ENCODE results near the gene MRPL1. TPM values are rescaled to one million over a fixed set of nuclear protein-coding genes. Genes with fewer than 3 reads are reported as not detected.

Gene MRPL1
- total RNA-seq, 4 donors from 2014 or later = 12.8 to 28.2 (median 17.2) TPM

- 90 to 94% methylated on average over 7 of the region's 7 CpGs for whole genome bisulfite sequencing, 2 donors
- TF ChIP-seq POLR2A (IDR thresholded peaks at IDR 0.05) (no peak), CTCF (IDR thresholded peaks at IDR 0.05) (no peak)
Measured at GRCh38 chr4:77872723-77873445, 10.3 kb downstream of the MRPL1 start.

GRCh38 chr4:77877167-77877566, 14.5 kb downstream of the MRPL1 start:
- DNase-seq (ENCODE audit: low spot score in 2 of 2) = no peak
- TF ChIP-seq CTCF (IDR thresholded peaks at IDR 0.05) (no peak), POLR2A (IDR thresholded peaks at IDR 0.05) (no peak)
- intact Hi-C loops (cut with DNase I; ENCODE audit: low total_unique reads) = no loop called here
- 87 to 91% methylated on average over 4 of the region's 4 CpGs for WGBS, 2 donors
- no peak overlapping the region for H3K4me3 ChIP-seq (ENCODE audit: low read depth, poor library complexity, severe bottlenecking)

More at GRCh38 chr4:77872723-77873445, 10.3 kb downstream of the MRPL1 start:
- DNase-seq (ENCODE audit: low spot score in 2 of 2) = no peak
- H3K4me3 ChIP-seq (ENCODE audit: low read depth, poor library complexity, severe bottlenecking) = no peak overlapping the region
- intact Hi-C loops (cut with DNase I; ENCODE audit: low total_unique reads) = no loop called here

DNA sequence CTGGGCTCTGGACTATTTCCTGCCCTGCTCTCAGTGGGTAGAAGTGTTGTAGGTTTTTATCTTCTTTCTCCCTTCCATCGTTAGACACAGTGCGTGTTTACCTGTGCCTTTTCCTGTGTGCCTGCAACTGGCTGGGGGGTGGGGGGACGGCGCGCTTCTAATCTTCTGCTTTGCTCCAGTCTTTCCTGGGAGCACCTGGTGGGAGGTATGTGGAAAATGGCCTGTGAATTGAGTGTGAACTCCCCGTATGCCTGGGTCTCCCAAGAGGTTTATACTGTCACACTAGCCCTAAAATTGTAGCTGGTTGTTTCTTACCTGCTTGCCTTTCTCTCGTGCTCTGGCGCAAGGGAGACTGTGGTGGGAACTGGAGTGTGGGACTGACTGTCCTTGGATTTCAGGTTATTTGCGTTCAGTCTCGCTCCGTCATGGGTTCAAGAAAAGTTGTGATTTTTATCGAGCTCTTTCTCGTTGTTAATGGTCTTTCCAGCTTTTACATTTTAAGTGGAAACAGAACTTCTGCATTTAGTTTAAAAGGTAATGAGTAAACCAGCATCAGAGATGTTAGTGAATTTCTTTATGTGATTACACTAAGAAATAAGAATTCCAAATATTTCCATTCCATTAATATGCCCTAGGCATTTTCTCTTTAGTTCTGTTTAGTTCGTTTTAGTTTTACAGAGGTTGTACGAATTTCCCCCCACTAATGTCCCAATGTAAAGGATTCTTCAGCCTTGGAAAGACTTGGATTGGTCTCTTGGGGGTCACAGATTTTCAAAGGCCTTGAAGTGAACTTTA, 15.3 kb downstream of the MRPL1 start:
- intact Hi-C loops (cut with DNase I; ENCODE audit: low total_unique reads) = no loop called here

DNA sequence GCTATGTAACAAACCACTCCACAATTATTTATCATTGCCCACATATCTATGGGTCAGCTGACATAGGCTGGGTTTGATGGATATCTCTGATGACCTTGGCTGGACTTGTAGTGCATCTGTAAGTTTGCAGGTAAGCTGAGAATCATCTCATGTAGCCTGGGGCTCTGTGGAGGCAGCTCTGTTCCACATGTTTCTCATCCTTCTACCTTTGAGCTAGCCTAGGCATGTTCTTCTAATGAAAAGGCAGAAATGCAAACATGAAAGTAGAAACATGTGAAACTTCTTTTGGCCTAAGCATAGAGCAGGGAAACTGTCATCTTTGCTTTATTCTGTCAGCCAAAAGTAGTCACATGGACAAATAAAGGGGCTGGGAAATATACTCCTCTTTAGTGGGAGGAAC, 18.2 kb downstream of the MRPL1 start:
- DNase-seq (ENCODE audit: low spot score in 2 of 2) = no peak
- TF ChIP-seq POLR2A (IDR thresholded peaks at IDR 0.05) (no peak), CTCF (IDR thresholded peaks at IDR 0.05) (no peak)
- H3K4me3 ChIP-seq (ENCODE audit: low read depth, poor library complexity, severe bottlenecking) = no peak overlapping the region
- intact Hi-C loops (cut with DNase I; ENCODE audit: low total_unique reads) = no loop called here

More for the DNA sequence above, 15.3 kb downstream of the MRPL1 start:
- WGBS, 2 donors = 83 to 86% methylated on average over 15 of the region's 15 CpGs
- H3K4me3 ChIP-seq (ENCODE audit: low read depth, poor library complexity, severe bottlenecking) = no peak overlapping the region
- TF ChIP-seq POLR2A (IDR thresholded peaks at IDR 0.05) = no peak
- no peak for TF ChIP-seq CTCF (IDR thresholded peaks at IDR 0.05)
- no peak for DNase-seq (ENCODE audit: low spot score in 2 of 2)

DNA sequence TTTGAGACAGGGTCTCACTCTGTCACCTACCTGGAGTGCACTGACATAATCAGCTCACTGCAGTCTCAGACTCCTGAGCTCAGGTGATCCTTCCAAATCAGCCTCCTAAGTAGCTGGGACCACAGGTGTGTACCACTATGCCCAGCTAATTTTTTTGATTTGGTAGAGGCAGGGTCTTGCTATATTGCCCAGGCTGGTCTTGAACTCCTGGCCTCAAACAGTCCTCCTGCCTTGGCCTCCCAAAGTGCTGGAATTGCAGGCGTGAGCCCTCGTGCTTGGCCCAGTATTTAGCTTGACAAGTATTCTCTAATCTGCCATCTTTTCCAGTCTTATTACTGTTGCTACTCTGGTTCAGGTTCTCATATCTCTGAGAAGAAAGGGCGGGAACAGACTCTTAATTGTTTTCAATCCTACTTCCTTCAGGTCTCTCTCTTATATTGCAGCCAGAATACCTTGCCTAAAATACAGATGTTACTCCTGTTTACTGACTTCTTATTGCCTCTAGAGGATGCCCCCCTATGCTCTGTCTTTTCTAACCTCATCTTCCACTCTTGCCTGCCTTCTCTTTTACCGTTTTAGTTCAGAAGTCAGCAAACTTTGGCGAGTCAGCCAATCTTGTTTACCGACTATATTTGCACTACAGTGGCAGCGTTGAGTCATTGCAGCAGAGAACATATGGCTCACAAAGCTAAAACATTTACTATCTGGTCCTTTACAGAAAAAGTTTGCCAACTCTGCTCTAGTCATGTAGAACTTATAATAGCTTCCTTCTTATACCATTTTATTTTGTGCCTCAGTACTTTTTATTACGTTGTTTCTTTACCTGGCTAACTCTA, 19.0 kb downstream of the MRPL1 start:
- no peak overlapping the region for H3K4me3 ChIP-seq (ENCODE audit: low read depth, poor library complexity, severe bottlenecking)
- TF ChIP-seq POLR2A (IDR thresholded peaks at IDR 0.05) = no peak
- TF ChIP-seq CTCF (IDR thresholded peaks at IDR 0.05) = no peak

More for the DNA sequence above, 19.0 kb downstream of the MRPL1 start:
- WGBS, 2 donors = 51 to 63% methylated on average over 8 of the region's 8 CpGs
- no peak for DNase-seq (ENCODE audit: low spot score in 2 of 2)
- intact Hi-C loops (cut with DNase I; ENCODE audit: low total_unique reads) = no loop called here

Measured in lower leg skin (tissue), 4 donors.